Nephron progenitor cell (in vitro differentiated cells): ENCODE results near the gene TSHZ2.

Source experiments
- DNase-seq: peaks from one replicate; pipeline ENCODE4 v3.0.0; 2021
- H3K27ac Mint-ChIP-seq: 2 replicates; pipeline ENCODE4 v1.8.0; 2021; ENCODE audit warnings: mild to moderate bottlenecking, moderate library complexity, mixed read lengths
- H3K27me3 Mint-ChIP-seq: 2 replicates; pipeline ENCODE4 v1.8.0; 2021; ENCODE audit warnings: mild to moderate bottlenecking, low read depth, mixed read lengths; ENCODE audit not compliant: poor library complexity
- H3K36me3 Mint-ChIP-seq: 2 replicates; pipeline ENCODE4 v1.8.0; 2021; ENCODE audit warnings: low read depth, mixed read lengths
- H3K4me1 Mint-ChIP-seq: 2 replicates; pipeline ENCODE4 v1.8.0; 2021; ENCODE audit warnings: mixed read lengths
- H3K4me3 Mint-ChIP-seq: 2 replicates; pipeline ENCODE4 v1.8.0; 2021; ENCODE audit warnings: mild to moderate bottlenecking, moderate library complexity, mixed read lengths
- H3K9me3 Mint-ChIP-seq: 2 replicates; pipeline ENCODE4 v1.8.0; 2021; ENCODE audit warnings: mild to moderate bottlenecking, moderate library complexity, mixed read lengths
- CTCF ChIP-seq: fragments of 200-600 bp; sonication (generic); IDR thresholded peaks from 2 replicates; pipeline ENCODE4 v1.5.0; 2021; ENCODE audit warnings: antibody characterized with exemption

The TSHZ2 gene

GRCh38 chr20:53161473-53161872, 189.3 kb downstream of the TSHZ2 start:
- Mint-ChIP-seq H3K27ac (peak overlapping the region; percentile 37), H3K36me3 (peaks cover 30% of the 10 kb centered on the region), H3K4me1 (peaks cover 43% of the 10 kb centered on the region), H3K27me3 (no peaks in the 10 kb centered on the region), H3K9me3 (peaks cover 8% of the 10 kb centered on the region), H3K4me3 (no peak overlapping the region)
- DNase-seq: no peak
- no peak for TF ChIP-seq CTCF

- peak; percentile 57 for DNase-seq
- H3K9me3 Mint-ChIP-seq: peaks cover 8% of the 10 kb centered on the region
- H3K4me3 Mint-ChIP-seq: peak overlapping the region; percentile 70
- H3K4me1 Mint-ChIP-seq: peaks cover 38% of the 10 kb centered on the region
- TF ChIP-seq CTCF: peak; percentile 40
- H3K36me3 Mint-ChIP-seq: peaks cover 24% of the 10 kb centered on the region
- H3K27me3 Mint-ChIP-seq: no peaks in the 10 kb centered on the region
- peak overlapping the region; percentile 64 for H3K27ac Mint-ChIP-seq
These were observed 190.2 kb downstream of the TSHZ2 start for GRCh38 chr20:53162251-53162835.

GRCh38 chr20:53163486-53163885, 191.3 kb downstream of the TSHZ2 start:
- Mint-ChIP-seq H3K4me3 (no peak overlapping the region), H3K9me3 (peaks cover 3% of the 10 kb centered on the region), H3K27me3 (peaks cover under 1% of the 10 kb centered on the region), H3K4me1 (peaks cover 38% of the 10 kb centered on the region), H3K27ac (no peak overlapping the region), H3K36me3 (peaks cover 13% of the 10 kb centered on the region)
- no peak for DNase-seq
- TF ChIP-seq CTCF: no peak

- Mint-ChIP-seq H3K9me3 (peaks cover 3% of the 10 kb centered on the region), H3K27ac (no peak overlapping the region), H3K36me3 (peaks cover 7% of the 10 kb centered on the region), H3K27me3 (peaks cover 5% of the 10 kb centered on the region), H3K4me1 (peaks cover 38% of the 10 kb centered on the region), H3K4me3 (no peak overlapping the region)
- TF ChIP-seq CTCF: no peak
- no peak for DNase-seq
These were observed 191.9 kb downstream of the TSHZ2 start for GRCh38 chr20:53164072-53164471.

- Mint-ChIP-seq H3K27me3 (peaks cover 8% of the 10 kb centered on the region), H3K4me1 (peaks cover 38% of the 10 kb centered on the region), H3K9me3 (peaks cover 3% of the 10 kb centered on the region), H3K4me3 (no peak overlapping the region), H3K27ac (no peak overlapping the region), H3K36me3 (peaks cover 7% of the 10 kb centered on the region)
- TF ChIP-seq CTCF: no peak
- DNase-seq: no peak
These were observed 193.3 kb downstream of the TSHZ2 start for GRCh38 chr20:53165452-53165851.

- no peak overlapping the region for H3K27ac Mint-ChIP-seq
- TF ChIP-seq CTCF: no peak
- H3K9me3 Mint-ChIP-seq: no peaks in the 10 kb centered on the region
- peaks cover 8% of the 10 kb centered on the region for H3K27me3 Mint-ChIP-seq
- DNase-seq: no peak
- peaks cover 7% of the 10 kb centered on the region for H3K36me3 Mint-ChIP-seq
- H3K4me1 Mint-ChIP-seq: peaks cover 11% of the 10 kb centered on the region
- H3K4me3 Mint-ChIP-seq: no peak overlapping the region
These were observed 196.3 kb downstream of the TSHZ2 start for GRCh38 chr20:53168491-53168890.
